Stimulated activated CD4-positive, alpha-beta T cell treated with anti-CD3 and anti-CD28 coated beads, Interleukin-12 subunit alpha, Interleukin-12 subunit beta, amount 100 ng/mL, for 48 hours (primary cell): ENCODE measurements around the gene KRTAP1-4.
"Not testable (repeated sequence)": the region's sequence is repeated elsewhere in the genome, so short reads cannot be mapped to it uniquely, and the experiment has no call there.

Experiments
- DNase-seq, 3 donors: peaks; one replicate each; pipeline ENCODE4 v3.0.0-alpha.2; 2020; ENCODE audit warnings: low read depth in 2 of 3, low spot score in 1 of 3

The KRTAP1-4 gene

GRCh38 chr17:41008811-41009210 is 21.2 kb downstream of the KRTAP1-4 start, which contains the start of gene KRTAP3-1:
TSS of gene KRTAP3-1 (minus strand) at chr17:41009128. CDS start at chr17:41009074, 54 bp downstream.
- DNase-seq = no peak

DNA sequence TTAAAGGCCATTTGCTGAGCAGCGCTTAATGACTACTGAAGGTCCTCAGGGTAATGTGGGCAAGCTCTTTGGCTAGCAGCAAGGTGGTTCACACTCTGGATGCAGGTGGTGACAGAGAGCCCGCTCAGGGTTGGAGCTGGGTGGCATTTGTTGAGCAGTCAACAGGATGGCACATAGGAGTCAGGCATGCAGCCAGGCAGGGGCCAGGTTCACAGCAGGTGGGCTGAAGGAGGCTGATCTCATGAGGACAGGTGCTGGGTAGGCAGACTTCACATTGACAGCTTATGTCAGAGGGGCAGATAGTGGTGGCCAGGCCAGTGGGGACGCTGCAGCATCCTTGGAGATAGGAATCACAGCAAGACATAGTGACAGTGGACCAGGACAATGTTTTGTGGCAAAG is 25.6 kb downstream of the KRTAP1-4 start:
- DNase-seq = no peak

DNA sequence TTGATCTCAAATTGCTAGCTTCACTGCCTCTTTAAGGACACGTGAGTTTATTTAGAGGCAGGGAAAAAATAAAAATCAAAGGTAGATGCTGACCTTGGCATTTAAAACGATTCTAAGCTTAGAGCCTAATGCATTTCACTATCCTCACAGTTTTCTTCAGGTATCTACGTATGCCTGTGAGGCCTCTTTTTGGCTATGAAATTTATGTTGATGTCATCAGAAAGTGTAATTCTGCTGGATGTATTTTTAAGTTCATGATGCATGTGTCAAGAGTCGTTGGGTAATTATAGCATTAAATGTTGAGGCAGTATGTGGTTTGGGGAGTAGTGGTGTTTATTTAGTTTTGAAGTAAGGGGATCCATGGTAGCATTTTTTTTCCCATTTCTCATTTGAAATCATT is 26.1 kb downstream of the KRTAP1-4 start:
- DNase-seq = no peak

DNA sequence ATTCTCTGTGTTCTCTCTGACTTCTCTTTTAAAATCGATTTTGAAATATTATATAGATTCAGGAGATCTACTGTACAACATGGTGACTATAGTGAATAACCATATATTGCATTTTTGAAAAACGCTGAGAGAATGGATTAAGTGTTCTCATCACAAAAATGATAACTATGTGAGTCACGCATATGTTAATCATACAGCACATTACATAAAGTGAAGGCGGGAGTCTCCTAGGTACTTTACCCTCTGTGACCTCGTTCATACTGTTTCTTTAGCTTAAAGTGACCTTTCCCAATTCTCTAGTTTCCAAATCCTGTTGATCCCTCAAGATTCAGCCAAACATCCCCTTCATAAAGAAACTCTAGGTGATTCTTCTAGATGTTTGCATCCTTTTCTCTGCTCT is 27.2 kb downstream of the KRTAP1-4 start:
- no peak for DNase-seq

DNA sequence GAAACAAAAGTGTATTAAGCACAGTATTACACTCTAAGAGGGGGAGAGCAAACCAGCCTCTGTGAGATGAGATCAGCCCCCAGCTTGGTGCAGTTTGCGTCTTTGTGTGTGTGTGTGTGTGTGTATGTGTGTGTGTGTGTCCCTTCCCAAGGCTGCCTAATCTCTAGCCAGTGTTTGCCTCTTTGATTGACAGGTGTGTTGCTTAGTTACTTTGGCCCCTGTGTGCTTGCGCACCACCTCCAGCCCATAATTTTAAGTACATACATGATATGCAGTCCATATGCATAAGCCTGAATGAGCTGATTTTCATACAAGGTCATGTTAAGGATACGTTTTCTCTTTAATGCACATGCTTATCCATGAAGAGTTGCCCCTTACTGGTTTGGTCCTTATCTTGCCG is 28.2 kb downstream of the KRTAP1-4 start:
- no peak for DNase-seq

GRCh38 chr17:40999563-40999962 is 30.4 kb downstream of the KRTAP1-4 start, which contains the start of gene KRTAP3-2:
TSS of gene KRTAP3-2 (minus strand) at chr17:40999906. CDS start at chr17:40999853, 53 bp downstream.
- DNase-seq = not testable (repeated sequence)

DNA sequence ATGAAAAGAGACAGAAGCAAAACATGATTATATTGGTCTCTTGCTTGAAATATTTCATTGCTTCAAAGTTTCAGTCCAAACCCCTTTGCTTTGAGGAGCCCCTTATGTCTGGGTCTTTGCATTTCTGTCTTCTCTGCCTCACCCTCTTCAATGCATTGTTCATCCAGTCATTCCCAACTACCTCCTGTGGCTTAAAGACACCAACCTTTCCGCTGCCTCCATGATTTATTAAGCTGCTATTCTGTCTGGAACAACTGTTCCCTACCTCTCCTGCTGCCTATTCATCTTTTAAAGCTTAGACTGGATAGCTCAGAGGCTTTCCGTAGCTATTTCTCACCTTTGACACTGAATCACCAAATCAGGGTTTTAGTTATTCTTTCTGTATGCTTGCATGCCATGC is 32.6 kb downstream of the KRTAP1-4 start:
- DNase-seq = no peak

DNA sequence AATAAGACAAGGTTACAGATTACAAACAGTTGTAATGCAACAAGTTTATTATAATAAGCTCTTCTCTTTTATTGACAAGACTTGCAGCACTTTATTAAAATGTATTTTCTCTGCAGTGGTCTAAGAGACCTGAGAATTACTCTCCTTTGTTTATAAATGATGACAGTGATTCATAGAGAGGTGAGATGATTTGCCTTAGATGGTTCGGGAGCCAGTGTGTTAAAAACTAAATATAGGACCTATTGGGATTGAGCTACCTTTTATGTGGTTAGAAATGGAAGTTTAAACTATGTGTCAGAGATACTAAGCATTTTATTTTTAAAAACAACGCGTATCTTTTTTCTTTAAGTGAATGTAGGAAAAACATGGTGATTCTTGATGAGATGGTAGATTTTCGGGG is 33.2 kb downstream of the KRTAP1-4 start:
- DNase-seq = no peak

DNA sequence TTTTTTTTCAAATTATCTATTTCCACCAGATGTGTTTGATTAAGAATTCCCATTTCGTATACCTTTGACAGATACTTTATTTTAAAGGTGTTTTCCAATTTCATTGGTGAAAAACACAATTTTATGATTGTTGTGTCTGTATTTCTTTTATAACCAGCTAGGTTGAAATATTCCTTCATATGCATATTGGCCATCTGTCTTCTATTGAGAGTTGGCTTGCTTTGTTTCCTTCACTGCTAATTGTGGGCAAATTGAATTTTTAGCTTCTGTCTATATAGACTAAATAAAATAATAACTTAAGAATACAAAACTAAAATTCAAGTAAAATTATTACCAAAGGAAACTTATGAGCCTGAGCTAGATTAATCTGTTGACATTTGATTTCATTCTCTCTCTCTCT is 34.9 kb downstream of the KRTAP1-4 start:
- no peak for DNase-seq

DNA sequence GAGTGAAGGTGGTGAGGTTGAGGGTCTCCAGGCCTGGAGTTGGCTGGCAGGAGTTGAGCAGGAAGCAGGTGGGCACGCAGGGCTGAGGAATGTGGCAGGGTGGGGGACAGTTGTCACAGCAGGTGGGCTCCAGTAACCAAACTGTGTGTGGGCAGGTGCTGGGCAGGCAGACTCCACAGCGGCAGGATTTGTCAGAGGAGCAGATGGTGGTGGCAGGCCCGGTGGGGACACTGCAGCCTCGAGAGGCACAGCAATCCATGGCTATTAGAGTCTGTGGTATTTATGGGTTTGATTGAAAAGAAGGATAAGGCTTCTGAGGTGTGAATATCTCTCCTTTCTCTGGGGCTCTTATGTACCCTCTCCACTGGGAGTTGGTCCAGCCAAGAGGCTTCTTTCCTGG is 36.2 kb downstream of the KRTAP1-4 start, which contains the start of gene KRTAP3-3:
KRTAP3-3 (minus strand) TSS at position 326 of the 400 bp plus-strand sequence; CDS start at position 259, 67 bp downstream.
- DNase-seq = no peak

DNA sequence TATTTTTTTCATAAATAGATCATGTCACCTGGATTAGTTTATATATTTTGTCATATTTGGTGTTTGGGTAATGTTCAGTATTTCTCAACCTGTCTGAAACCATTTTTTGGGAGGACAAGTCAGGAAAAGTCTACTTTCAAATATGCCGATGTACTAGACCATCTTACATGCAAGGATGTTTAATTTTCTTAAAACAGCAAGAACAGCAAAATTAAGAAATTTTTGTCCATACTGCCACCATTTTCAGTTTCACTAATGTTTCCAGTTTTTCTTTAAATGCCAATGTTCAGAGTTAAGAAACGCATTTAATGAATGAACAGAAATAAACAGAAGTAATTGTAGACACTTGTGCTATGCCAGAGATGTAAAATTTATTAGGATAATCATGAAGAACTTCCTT is 36.9 kb downstream of the KRTAP1-4 start:
- no peak for DNase-seq

DNA sequence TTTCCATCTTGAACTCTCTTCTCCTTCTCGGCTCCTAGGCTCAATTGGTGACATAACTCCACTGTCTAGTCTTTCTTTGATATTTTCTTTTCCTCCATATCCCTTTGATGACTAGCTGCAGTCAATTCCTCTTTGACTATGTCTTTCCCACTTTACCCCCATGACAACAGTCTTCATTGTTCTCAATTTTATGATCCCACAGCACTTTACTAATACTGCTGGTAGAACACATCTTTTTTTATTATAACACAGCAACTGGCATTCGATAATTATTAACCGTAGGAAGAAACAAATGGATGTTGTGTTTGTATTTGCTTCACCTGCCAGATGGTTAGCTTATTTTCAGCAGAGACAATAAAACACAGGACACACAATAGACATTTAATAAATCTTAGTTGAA is 37.3 kb downstream of the KRTAP1-4 start:
- no peak for DNase-seq

GRCh38 chr17:40986920-40987319 is 43.1 kb downstream of the KRTAP1-4 start:
- no peak for DNase-seq

- DNase-seq = no peak
Measured at GRCh38 chr17:40984226-40984625, 45.8 kb downstream of the KRTAP1-4 start, which contains the start of gene KRT40. TSS of gene KRT40 (minus strand) at chr17:40984326. CDS start at chr17:40984273, 53 bp downstream.

GRCh38 chr17:40981115-40981514 is 48.9 kb downstream of the KRTAP1-4 start:
- no peak for DNase-seq

DNA sequence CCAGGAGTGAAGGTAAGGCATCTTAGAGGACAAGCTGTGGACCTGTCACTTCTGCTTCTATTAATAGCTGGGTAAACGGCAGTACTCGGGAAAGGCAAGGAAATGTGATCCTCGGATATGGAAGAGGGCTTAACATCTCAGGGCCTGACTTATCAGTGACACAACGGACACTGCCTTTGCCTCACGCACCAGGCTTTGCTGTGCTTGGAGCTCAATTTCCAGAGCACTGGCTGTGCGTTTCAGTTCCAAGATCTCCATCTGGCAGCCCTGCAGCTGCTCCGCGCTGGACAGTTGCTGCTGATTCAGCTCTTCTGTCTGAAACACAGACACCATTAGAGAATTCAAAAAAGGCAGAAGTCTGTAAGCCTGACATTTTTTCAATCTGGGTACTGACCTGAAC is 49.4 kb downstream of the KRTAP1-4 start:
- DNase-seq = no peak

- no peak for DNase-seq
Measured at GRCh38 chr17:40980117-40980516, 49.9 kb downstream of the KRTAP1-4 start.
